NCI-H748 treated with DMSO at 0.1 percent for 48 hours (cell line): ENCODE results near the gene TMEM52.

Experiments
- DNase-seq: peaks from one replicate; lab custom pipeline; 2025; lab: John Stamatoyannopoulos, UW

TMEM52 gene

GRCh38 chr1:1926886-1927660 lies 8.0 kb upstream of the TMEM52 start:
- DNase-seq = no peak

- no peak for DNase-seq
These were observed 7.3 kb upstream of the TMEM52 start for GRCh38 chr1:1926346-1926811.

GRCh38 chr1:1925437-1926345 lies 6.6 kb upstream of the TMEM52 start:
- no peak for DNase-seq

GRCh38 chr1:1924849-1925248 lies 5.8 kb upstream of the TMEM52 start:
- DNase-seq = no peak

GRCh38 chr1:1924386-1924785 lies 5.3 kb upstream of the TMEM52 start:
- no peak for DNase-seq

- DNase-seq = no peak
These were observed 4.1 kb upstream of the TMEM52 start for GRCh38 chr1:1922956-1923833.

- DNase-seq = no peak
These were observed 3.5 kb upstream of the TMEM52 start for GRCh38 chr1:1922702-1922955.

- DNase-seq = no peak
These were observed 3.0 kb upstream of the TMEM52 start for GRCh38 chr1:1921901-1922701.

- DNase-seq = no peak
These were observed 2.4 kb upstream of the TMEM52 start for GRCh38 chr1:1921459-1921862.

- DNase-seq = no peak
These were observed 1.8 kb upstream of the TMEM52 start for GRCh38 chr1:1920608-1921458.

- no peak for DNase-seq
These were observed 1.1 kb upstream of the TMEM52 start for GRCh38 chr1:1920057-1920607.

GRCh38 chr1:1919304-1920056 lies 401 bp upstream of the TMEM52 start:
- peak; percentile 88 for DNase-seq

- DNase-seq = no peak
These were observed 831 bp downstream of the TMEM52 start for GRCh38 chr1:1917995-1918900.

- no peak for DNase-seq
These were observed 1.6 kb downstream of the TMEM52 start for GRCh38 chr1:1917304-1917976.

- DNase-seq = no peak
These were observed 2.2 kb downstream of the TMEM52 start for GRCh38 chr1:1916851-1917251.

- no peak for DNase-seq
These were observed 2.9 kb downstream of the TMEM52 start for GRCh38 chr1:1915911-1916840.
